GM12872 (cell line): ENCODE measurements around the gene GRIA3.
A peak's percentile ranks its signal among the peaks of the same experiment; 100 is the strongest.

Experiments used
- TF ChIP-seq, protein P1 (sequence below): IDR thresholded peaks from 3 replicates; pipeline ENCODE4 v1.5.1; 2011; ENCODE audit warnings: low read depth, mild to moderate bottlenecking, low read length, moderate library complexity; ENCODE audit not compliant: insufficient read depth

Gene GRIA3

GRCh38 chrX:123436512-123437136 is 252.5 kb downstream of the GRIA3 start:
- TF ChIP-seq, protein P1, sequence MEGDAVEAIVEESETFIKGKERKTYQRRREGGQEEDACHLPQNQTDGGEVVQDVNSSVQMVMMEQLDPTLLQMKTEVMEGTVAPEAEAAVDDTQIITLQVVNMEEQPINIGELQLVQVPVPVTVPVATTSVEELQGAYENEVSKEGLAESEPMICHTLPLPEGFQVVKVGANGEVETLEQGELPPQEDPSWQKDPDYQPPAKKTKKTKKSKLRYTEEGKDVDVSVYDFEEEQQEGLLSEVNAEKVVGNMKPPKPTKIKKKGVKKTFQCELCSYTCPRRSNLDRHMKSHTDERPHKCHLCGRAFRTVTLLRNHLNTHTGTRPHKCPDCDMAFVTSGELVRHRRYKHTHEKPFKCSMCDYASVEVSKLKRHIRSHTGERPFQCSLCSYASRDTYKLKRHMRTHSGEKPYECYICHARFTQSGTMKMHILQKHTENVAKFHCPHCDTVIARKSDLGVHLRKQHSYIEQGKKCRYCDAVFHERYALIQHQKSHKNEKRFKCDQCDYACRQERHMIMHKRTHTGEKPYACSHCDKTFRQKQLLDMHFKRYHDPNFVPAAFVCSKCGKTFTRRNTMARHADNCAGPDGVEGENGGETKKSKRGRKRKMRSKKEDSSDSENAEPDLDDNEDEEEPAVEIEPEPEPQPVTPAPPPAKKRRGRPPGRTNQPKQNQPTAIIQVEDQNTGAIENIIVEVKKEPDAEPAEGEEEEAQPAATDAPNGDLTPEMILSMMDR: no peak

DNA sequence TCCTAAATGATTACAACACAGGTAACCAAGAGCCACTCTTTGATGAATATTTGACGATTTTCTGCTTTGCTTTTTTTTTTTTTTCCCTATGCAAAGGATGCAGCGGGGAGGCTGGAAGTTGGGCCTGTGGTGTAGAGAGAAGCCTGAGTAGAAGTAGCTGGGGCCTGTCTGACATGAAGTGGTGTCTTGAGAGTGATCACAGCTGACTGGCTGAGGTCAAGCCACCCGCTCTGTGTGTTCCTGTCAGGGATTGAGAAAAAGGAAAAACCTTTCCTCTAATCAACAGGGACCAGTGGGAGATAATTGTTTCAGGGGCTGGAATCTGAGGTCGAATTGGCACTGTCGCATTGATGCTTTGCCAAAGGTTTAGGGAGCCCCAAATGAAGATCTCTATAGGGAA is 258.7 kb downstream of the GRIA3 start:
- TF ChIP-seq, protein P1: no peak

- TF ChIP-seq, protein P1: no peak
Observed at GRCh38 chrX:123447506-123447905, 263.4 kb downstream of the GRIA3 start.

GRCh38 chrX:123449335-123449734 is 265.3 kb downstream of the GRIA3 start:
- TF ChIP-seq, protein P1: no peak

DNA sequence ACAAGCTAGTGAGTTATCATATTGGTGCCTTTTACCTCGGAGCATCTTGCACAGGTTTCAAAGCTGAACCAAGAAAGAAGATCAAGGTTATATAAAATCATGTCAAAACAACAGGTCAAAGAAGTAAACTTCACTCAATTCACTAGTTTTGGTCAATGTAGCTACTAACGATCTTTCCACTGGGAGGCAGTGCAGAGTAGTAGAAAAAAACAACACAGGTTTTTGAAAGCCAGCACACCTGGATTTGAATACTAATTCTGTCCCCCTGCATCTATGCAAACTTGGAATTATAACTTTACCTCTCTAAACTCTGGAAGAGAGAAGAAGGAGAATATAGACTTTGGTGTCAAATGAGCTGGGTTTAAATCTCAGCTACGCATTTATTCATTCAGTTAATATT is 266.1 kb downstream of the GRIA3 start:
- TF ChIP-seq, protein P1: peak; percentile 51; the same call in 2 of the 3 replicates

GRCh38 chrX:123454712-123455431 is 270.8 kb downstream of the GRIA3 start:
- TF ChIP-seq, protein P1: no peak

GRCh38 chrX:123455693-123456092 is 271.6 kb downstream of the GRIA3 start:
- TF ChIP-seq, protein P1: no peak
